Lung (tissue), 12 donors: Measurements from ENCODE around the gene RARA. TPM values are rescaled to one million over a fixed set of nuclear protein-coding genes. Genes with fewer than 3 reads are reported as not detected.

Experiments
- ATAC-seq: fragments of 200-7000 bp; cut with Tn5 transposase; one replicate; pipeline ENCODE4 v1.9.1; 2020; ENCODE audit warnings: moderate number of reproducible peaks; ENCODE audit not compliant: insufficient read depth, low FRiP score
- DNase-seq, 3 donors: peaks; one replicate each; pipeline ENCODE4 v3.0.0-alpha.2; 2013 to 2017
- H3K27ac ChIP-seq, 2 donors: one replicate each; pipeline ENCODE4 v1.5.1; 2013; ENCODE audit warnings: mild to moderate bottlenecking in 2 of 2, moderate library complexity in 2 of 2, control low read depth in 1 of 2, inconsistent platforms in 1 of 2, low read depth in 1 of 2, low read length in 1 of 2
- H3K27me3 ChIP-seq, 3 donors: one replicate each; pipeline ENCODE4 v1.5.1; 2013; ENCODE audit warnings: low read length in 2 of 3; ENCODE audit not compliant: control insufficient read depth in 3 of 3, insufficient read depth in 3 of 3
- H3K36me3 ChIP-seq, 4 donors: one replicate each; pipeline ENCODE4 v1.5.1; 2013; ENCODE audit warnings: low read length in 4 of 4, mild to moderate bottlenecking in 1 of 4, moderate library complexity in 1 of 4; ENCODE audit not compliant: control insufficient read depth in 4 of 4, insufficient read depth in 4 of 4
- H3K4me1 ChIP-seq, 5 donors: one replicate each; pipeline ENCODE4 v1.5.1; 2013; ENCODE audit warnings: low read length in 5 of 5, mild to moderate bottlenecking in 2 of 5, moderate library complexity in 1 of 5; ENCODE audit not compliant: control insufficient read depth in 5 of 5, insufficient read depth in 5 of 5
- H3K4me3 ChIP-seq: one replicate; pipeline ENCODE4 v1.5.1; 2013; ENCODE audit warnings: mild to moderate bottlenecking, control low read depth, moderate library complexity
- H3K9ac ChIP-seq, 2 donors: one replicate each; pipeline ENCODE4 v1.5.1; 2013; ENCODE audit warnings: low read length in 2 of 2, control low read depth in 1 of 2; ENCODE audit not compliant: insufficient read depth in 1 of 2
- H3K9me3 ChIP-seq, 4 donors: one replicate each; pipeline ENCODE4 v1.5.1; 2013; ENCODE audit warnings: low read length in 3 of 4, mild to moderate bottlenecking in 1 of 4, moderate library complexity in 1 of 4; ENCODE audit not compliant: control insufficient read depth in 4 of 4, insufficient read depth in 3 of 4
- whole genome bisulfite sequencing, 2 donors: extraction: QIAGEN DNeasy Blood & Tissue Kit; methylation state at CpG; one replicate each; pipeline ENCODE4 v1.1.7; 2013; 5-methylcytosine and 5-hydroxymethylcytosine counted together
- polyA plus RNA-seq, 2 donors: library from polyadenylated mRNA; stranded (reverse); fragments of 200-250 nt; gene quantifications; one replicate each; pipeline ENCODE4 v1.2.1, GENCODE V29; 2013
- total RNA-seq, 2 donors: library from RNA; depleted of rRNA in 1 of 2; stranded (reverse); fragments of >200 nt in 1 of 2; gene quantifications; one replicate each; pipeline ENCODE4 v1.2.1, GENCODE V29; 2014 to 2021
- TF ChIP-seq, protein P1 (sequence below): IDR thresholded peaks from 2 replicates; pipeline ENCODE4 v1.5.1; 2012; ENCODE audit warnings: mild to moderate bottlenecking; ENCODE audit errors: control extremely low read depth, extremely low read depth
- donor health status: control.
- donor health status: control.
- donor health status: Bipolar disorder and iron deficiency.
- donor health status: healthy.
- donor health status: DM: yes; HTN: yes; CAD: no.

RARA gene
- total and polyA plus RNA-seq, 4 donors: 36.4 to 75.3 (median 50.8) TPM

DNA sequence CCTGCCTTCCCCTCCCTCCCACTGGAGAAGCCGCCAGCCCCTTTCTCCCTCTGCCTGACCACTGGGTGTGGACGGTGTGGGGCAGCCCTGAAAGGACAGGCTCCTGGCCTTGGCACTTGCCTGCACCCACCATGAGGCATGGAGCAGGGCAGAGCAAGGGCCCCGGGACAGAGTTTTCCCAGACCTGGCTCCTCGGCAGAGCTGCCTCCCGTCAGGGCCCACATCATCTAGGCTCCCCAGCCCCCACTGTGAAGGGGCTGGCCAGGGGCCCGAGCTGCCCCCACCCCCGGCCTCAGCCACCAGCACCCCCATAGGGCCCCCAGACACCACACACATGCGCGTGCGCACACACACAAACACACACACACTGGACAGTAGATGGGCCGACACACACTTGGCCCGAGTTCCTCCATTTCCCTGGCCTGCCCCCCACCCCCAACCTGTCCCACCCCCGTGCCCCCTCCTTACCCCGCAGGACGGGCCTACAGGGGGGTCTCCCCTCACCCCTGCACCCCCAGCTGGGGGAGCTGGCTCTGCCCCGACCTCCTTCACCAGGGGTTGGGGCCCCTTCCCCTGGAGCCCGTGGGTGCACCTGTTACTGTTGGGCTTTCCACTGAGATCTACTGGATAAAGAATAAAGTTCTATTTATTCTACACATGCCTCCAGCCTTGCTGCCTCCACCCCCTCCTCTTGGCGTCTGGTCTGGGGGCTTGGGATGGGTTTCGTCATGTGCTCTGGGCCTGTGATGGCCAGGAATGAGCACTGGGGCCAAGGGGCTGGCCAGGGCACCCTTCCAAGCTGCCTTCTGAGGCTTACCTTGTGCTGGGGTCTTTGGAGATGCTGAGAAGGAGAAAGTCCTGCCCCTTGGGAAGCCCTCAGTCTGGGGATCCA is 48.3 kb downstream of the RARA start:
- Histone ChIP-seq H3K4me3 (no peak overlapping the region), H3K27ac (peak overlapping the region in 1 of 2 donors; percentile 52), H3K4me1 (peaks cover 0 to 21% (median 4%) of the 10 kb centered on the region in 5 donors), H3K36me3 (peaks cover 0 to 31% (median 19%) of the 10 kb centered on the region in 4 donors), H3K9me3 (no peaks in the 10 kb centered on the region), H3K9ac (no peak overlapping the region), H3K27me3 (peaks cover 0 to 15% (median 15%) of the 10 kb centered on the region in 3 donors)
- WGBS, 2 donors: 74 to 78% methylated on average over 18 to 19 of the region's 19 CpGs
- DNase-seq: no peak
- TF ChIP-seq, protein P1, sequence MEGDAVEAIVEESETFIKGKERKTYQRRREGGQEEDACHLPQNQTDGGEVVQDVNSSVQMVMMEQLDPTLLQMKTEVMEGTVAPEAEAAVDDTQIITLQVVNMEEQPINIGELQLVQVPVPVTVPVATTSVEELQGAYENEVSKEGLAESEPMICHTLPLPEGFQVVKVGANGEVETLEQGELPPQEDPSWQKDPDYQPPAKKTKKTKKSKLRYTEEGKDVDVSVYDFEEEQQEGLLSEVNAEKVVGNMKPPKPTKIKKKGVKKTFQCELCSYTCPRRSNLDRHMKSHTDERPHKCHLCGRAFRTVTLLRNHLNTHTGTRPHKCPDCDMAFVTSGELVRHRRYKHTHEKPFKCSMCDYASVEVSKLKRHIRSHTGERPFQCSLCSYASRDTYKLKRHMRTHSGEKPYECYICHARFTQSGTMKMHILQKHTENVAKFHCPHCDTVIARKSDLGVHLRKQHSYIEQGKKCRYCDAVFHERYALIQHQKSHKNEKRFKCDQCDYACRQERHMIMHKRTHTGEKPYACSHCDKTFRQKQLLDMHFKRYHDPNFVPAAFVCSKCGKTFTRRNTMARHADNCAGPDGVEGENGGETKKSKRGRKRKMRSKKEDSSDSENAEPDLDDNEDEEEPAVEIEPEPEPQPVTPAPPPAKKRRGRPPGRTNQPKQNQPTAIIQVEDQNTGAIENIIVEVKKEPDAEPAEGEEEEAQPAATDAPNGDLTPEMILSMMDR: no peak
- ATAC-seq: no peak

- H3K4me3 ChIP-seq: no peak overlapping the region
- H3K36me3 ChIP-seq: peaks cover 0 to 22% (median 12%) of the 10 kb centered on the region in 4 donors
- H3K9ac ChIP-seq: no peak overlapping the region
- 11 to 15% methylated on average over 17 of the region's 17 CpGs for WGBS, 2 donors
- H3K27ac ChIP-seq: no peak overlapping the region
- H3K9me3 ChIP-seq: no peaks in the 10 kb centered on the region
- H3K4me1 ChIP-seq: peaks cover 0 to 21% (median 4%) of the 10 kb centered on the region in 5 donors
- peak; percentile 91 to 93 (median 92) for DNase-seq
- TF ChIP-seq, protein P1: peak; percentile 98
- H3K27me3 ChIP-seq: peaks cover 0 to 21% (median 18%) of the 10 kb centered on the region in 3 donors
- peak; percentile 63 for ATAC-seq
These were observed 49.5 kb downstream of the RARA start for GRCh38 chr17:40358323-40359038.

- Histone ChIP-seq H3K27ac (no peak overlapping the region), H3K9me3 (no peaks in the 10 kb centered on the region), H3K4me3 (no peak overlapping the region), H3K4me1 (peaks cover 0 to 24% (median 5%) of the 10 kb centered on the region in 5 donors), H3K36me3 (peaks cover 0 to 14% (median 6%) of the 10 kb centered on the region in 4 donors), H3K27me3 (peaks cover 0 to 29% (median 18%) of the 10 kb centered on the region in 3 donors), H3K9ac (no peak overlapping the region)
- TF ChIP-seq, protein P1: no peak
- WGBS, 2 donors: 85 to 94% methylated on average over 8 of the region's 8 CpGs
- ATAC-seq (no peak), DNase-seq (no peak)
These were observed 51.1 kb downstream of the RARA start for GRCh38 chr17:40360091-40360490.
